Omental fat pad (tissue), 4 donors: Measurements from ENCODE around the gene RPN2. TPM values are rescaled to one million over a fixed set of nuclear protein-coding genes. Genes with fewer than 3 reads are reported as not detected.
A peak's percentile ranks its signal among the peaks of the same experiment; 100 is the strongest.

Source experiments
- ATAC-seq: fragments of 150-250 bp; one replicate; pipeline ENCODE4 v1.9.1; 2016; ENCODE audit warnings: mild to moderate bottlenecking, moderate library complexity; ENCODE audit not compliant: low FRiP score
- DNase-seq: peaks from one replicate; pipeline ENCODE4 v3.0.0-alpha.2; 2019; ENCODE audit warnings: low spot score
- total RNA-seq, 4 donors: library from RNA; depleted of rRNA; stranded (reverse); fragments of >200 nt; gene quantifications; one replicate each; pipeline ENCODE4 v1.1.0, GENCODE V29; 2016
- TF ChIP-seq, protein P1 (sequence below), 3 donors: fragments of 450-650 bp; IDR thresholded peaks; one replicate each; pipeline ENCODE4 v1.5.1; 2016 to 2017; ENCODE audit warnings: antibody characterized with exemption in 3 of 3, mild to moderate bottlenecking in 3 of 3, moderate library complexity in 2 of 3

Gene RPN2
- 100 to 1,000 TPM; 105 to 168 (median 156) TPM for total RNA-seq

DNA sequence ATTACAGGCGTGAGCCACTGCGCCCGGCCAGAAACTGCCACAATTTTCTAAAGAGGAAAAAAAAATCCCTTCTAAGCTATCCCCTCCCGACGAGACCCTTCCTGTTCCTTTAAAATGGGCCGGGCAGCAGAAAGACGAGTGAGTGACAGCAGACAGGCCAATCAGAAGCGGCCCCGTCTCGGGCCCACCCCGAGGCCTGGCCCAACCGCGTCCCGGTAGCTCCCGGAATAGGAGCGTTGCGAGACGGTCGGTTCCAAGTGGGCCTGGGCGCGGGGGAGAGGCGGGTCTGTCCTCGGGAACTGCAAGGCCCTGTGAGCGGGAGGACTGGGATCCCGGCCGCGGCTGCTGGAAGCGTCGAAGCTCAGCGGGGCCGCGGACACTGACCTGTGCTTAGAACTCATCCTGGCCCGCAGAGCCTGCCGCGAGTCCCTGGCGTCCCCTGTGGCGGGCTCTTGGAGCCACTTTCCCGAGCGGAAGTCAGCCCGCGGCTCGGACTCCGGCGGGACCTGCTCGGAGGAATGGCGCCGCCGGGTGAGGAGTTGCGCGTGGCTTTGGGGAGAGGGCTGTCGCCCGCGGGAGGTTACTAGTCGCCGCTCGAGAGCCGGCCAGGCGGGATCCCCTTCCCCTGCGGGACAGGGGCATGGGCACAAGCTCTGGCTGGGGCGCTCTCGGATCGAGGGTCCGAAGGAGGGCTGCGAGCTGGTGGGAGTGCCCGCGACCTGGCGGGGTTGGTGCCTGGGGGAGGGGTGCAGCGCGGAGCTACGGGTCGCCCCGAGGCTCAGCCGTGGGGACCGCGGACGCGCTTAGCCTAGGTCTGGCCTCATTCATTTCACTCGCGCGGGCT lies at the start of gene RPN2, which contains the start of gene MROH8:
TSS of gene RPN2 (plus strand) at position 492 of the 844 bp plus-strand sequence. CDS start at position 519, 27 bp downstream.
TSS of gene MROH8 (minus strand) at position 710 of the 844 bp plus-strand sequence.
- peak; percentile 95 for ATAC-seq
- TF ChIP-seq, protein P1, sequence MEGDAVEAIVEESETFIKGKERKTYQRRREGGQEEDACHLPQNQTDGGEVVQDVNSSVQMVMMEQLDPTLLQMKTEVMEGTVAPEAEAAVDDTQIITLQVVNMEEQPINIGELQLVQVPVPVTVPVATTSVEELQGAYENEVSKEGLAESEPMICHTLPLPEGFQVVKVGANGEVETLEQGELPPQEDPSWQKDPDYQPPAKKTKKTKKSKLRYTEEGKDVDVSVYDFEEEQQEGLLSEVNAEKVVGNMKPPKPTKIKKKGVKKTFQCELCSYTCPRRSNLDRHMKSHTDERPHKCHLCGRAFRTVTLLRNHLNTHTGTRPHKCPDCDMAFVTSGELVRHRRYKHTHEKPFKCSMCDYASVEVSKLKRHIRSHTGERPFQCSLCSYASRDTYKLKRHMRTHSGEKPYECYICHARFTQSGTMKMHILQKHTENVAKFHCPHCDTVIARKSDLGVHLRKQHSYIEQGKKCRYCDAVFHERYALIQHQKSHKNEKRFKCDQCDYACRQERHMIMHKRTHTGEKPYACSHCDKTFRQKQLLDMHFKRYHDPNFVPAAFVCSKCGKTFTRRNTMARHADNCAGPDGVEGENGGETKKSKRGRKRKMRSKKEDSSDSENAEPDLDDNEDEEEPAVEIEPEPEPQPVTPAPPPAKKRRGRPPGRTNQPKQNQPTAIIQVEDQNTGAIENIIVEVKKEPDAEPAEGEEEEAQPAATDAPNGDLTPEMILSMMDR (IDR thresholded peaks at IDR 0.05): no peak
- peak; percentile 94 for DNase-seq

DNA sequence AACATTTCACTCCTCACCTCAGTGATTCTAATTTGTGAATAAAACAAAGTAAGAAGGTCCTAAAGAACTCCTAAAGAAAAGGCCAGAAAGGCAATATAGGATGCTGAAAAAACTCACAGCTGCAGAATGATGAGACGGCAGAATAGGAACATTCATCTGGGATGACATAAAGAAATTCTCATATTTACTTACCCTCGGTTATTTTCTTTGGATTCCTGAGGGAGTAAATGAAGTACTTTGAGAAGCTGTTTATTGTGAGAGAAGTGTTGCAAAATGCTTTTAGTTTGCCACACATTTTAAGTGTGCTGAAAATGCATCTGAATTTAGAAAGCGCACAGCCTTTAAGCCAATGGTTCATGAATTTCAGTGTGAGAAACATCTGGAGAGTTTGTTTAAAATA lies 47.6 kb upstream of the RPN2 start:
- TF ChIP-seq, protein P1 (IDR thresholded peaks at IDR 0.05): no peak
- DNase-seq (no peak), ATAC-seq (no peak)

DNA sequence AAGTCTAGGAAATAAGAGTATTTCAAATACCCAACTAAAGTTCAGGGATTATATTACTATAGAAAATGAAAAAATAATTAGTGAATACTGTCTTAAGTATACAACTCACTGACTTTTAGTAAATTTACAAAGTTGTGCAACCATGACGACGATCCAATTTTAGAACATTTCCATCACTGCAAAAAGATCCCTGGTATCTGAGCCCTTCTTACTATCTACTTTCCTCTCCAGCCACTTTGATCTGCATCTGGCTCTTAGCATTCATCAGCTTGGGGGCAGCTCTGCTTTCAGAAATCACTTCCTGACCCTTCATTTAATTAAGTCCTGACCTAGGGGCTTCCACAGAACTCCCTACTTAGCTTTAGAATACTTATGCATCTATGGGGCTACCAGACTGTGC lies 45.2 kb upstream of the RPN2 start:
- ATAC-seq (no peak), DNase-seq (no peak)
- TF ChIP-seq, protein P1 (IDR thresholded peaks at IDR 0.05): no peak

DNA sequence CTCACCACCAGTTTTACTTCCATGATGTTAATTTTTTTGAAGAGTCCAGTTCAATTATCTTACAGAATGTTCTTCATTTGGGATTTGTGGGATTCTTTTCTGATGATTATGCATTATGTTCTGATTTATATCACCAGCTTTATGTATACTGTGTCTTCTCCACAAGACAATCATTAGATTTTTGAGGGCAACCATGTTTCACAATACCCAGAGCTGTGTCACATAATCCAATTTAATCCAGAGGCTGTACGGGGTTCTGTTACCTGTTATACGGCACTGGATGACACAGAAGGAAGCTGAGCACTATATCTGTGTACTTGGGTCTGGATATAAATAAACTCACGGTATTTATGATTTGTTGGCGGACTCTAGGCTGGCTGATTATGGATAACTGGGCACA lies 41.6 kb upstream of the RPN2 start:
- TF ChIP-seq, protein P1 (IDR thresholded peaks at IDR 0.05): no peak
- ATAC-seq (no peak), DNase-seq (no peak)

DNA sequence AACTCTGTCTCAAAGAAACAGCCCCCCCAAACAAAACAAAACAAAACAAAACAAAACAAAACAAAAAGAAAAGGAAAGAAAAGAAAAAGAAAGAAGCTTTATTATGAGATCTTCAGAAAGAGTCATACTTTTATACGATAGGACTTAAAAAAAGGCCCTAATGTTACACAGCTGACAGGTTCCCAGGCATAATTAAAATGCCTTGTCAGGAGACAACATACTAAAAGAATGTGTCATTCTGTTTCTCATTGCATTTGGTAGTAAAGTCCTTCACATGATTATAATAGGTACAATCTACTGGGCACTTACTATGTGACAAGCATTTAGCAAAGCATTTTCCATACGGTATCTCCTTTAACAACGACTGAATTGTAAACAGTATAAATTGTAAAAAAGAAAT lies 36.4 kb upstream of the RPN2 start:
- no peak for ATAC-seq
- TF ChIP-seq, protein P1 (IDR thresholded peaks at IDR 0.05): no peak
- no peak for DNase-seq

DNA sequence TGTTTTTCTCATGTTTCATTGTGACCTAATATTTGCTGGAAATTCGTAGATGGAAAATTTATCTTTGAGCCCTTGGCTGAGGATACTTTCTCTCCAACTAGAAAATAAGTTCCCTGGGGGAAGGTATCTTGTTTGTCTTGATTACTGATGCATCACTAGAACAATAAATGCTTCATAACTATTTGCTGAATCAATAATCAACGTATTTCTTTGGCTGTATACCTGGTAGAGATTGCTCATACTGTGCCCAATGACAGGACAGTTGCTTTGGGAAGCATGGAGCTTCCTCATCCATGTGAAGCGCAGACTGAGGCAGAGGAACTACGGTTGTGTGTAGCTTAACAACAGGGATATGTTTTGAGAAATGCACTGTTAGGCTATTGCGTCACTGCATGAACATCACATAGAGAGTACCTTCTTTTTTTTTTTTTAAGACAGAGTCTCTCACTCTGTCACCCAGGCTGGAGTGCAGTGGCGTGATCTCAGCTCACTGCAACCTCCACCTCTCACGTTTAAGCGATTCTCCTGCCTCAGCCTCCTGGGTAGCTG lies 34.2 kb upstream of the RPN2 start:
- ATAC-seq: no peak
- TF ChIP-seq, protein P1 (IDR thresholded peaks at IDR 0.05): no peak
- DNase-seq: no peak
